GM21786 (cell line): ENCODE data around the gene ZNF214.

Experiments used
- ATAC-seq: cut with Tn5 transposase; IDR thresholded peaks from one replicate; pipeline ENCODE4 v1.9.1; 2021; ENCODE audit not compliant: unreplicated experiment

ZNF214 gene

DNA sequence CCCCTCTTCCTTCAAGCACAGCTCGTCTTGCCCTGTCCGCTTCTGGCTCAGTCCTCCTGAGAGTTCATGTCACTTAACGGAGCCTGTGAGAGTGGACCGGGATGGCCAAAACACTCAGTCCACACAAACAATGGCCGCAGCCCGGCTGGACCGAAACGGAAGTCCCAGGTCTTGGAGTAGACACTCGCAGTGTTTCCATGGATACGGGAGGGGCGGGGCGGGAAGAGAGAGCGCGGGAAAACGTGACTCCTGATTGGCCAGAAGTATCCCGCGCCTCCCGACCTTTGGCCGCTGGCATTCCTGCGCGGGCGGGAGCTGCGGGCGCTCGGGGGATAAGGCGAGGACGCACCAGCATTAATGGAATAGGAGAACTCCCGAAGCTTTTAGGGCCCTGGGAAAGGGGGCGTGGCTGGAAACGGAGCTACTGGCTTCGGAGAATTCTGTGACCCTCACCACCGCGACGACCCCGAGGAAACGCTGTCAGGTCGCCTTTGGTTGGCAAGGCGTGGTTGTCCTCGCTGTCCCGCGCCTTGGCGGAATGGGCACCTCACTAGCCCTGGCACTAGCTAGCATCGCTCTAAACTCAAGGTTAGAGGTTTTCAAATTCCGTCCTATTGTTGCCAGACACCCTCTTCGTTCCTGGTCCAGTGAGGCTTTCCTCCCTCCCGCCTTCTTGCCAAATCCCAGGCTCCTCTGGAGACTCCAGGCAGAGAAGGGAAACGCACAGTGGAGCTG is at the start of gene ZNF214, which contains the start of gene NLRP14:
Gene ZNF214 (minus strand): TSS at position 164 of the 735 bp plus-strand sequence. CDS start 17,511 bp downstream, outside the sequence.
Gene NLRP14 (plus strand): TSS at position 297 of the 735 bp plus-strand sequence. CDS start 18,108 bp downstream, outside the sequence.
- no peak for ATAC-seq

DNA sequence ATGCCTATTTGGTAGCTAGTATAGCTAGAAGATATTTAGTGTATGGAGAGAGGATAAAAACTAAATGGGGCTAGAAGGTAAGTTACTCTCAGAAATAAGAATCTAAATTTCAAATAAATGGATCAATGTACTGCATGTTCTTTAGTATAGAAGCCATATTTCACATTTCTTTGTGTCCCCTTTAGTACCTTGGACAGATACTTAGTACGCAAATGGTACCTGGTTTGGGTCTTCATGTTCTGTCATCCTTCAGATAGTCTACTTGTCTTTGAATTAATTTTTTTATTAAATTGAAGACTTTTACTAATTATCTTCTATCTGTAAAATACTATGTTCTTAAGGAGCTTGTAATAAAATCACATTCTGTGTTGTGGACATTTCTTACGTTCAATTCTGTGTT is 42.4 kb upstream of the ZNF214 start:
- no peak for ATAC-seq

DNA sequence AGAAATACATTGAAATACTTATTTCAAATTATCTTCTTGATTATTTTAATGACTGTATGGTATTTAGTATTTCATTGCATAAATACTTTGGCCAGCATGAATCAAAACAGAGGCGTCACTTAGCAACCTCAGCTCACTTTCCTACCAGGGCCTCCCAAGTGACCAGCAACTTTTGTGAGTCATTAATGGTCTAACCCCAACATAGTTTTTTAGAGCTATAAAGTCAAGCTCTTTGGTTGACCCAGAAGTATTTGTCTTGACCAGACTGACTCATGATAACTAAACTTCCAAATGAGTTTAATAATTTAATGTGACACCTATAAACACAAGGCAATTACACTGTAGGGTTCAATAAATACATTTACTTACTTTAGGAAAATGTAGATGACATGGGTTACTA is 40.7 kb upstream of the ZNF214 start:
- ATAC-seq = no peak

DNA sequence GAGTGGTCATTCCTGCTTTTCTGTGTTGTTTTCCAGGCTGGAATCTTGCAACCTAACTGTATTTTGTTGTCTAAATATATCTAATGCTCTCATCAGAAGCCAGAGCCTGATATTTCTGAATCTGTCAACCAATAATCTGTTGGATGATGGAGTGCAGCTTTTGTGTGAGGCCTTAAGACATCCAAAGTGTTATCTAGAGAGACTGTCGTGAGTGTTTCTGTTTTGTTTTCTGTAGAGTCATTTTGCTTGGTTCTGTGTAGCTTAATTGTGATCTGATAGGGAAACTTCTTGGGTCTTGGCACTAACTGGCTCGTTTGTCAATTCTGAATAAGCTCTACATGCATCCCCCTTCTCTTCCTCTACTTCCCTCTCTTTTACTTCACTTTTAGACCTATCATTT is 37.5 kb upstream of the ZNF214 start:
- ATAC-seq = no peak

DNA sequence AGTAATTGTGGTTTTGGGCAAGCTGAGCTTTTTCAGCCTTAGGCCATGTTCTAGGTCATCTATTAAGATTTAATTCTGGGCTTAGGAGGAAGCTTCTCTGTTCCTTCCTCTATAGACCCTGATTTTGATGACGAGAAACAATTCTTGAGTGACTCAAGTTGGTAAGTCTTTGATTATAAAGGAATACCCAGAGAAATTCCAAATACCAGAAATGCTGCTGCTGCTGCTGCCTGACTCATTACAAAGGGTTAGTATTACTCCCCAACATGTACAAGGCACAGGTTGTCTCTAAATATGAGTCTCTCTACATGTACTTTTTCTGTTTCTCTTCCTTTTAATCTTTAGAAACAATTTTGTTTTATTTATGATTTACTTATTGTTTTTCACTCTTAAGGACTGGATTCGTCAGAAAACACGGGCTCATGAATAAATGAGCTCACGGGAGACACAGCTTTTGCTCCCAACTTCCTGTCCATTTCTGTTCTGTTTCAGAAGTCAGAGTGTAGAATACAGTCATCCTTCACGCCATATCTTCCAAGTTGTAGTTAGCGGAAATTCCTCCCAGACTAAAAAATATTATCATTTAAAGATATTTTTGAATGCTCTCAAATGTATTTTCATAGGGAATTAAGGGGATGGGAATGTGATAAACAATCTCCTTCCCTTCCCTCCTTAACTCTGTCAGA is 36.8 kb upstream of the ZNF214 start:
- ATAC-seq = no peak

DNA sequence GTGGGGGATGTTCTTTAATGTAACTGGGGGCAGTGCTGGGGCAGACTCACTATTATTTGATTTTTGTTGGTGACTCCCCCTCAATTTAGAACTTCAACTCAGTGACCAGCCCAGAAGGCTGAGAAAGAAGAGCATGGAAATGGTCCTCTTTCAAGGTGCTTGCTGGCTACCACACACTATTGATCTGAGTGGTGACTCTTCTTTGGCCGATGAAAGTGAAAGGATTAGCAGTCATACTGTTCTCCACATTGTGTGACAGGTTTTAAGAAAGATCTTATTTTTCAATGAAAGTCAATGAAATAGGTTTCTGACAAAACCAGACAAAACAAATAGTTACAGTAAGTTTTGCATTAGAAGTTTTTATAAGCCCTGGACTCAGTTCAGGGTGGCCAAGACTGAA is 30.0 kb upstream of the ZNF214 start:
- ATAC-seq = no peak

DNA sequence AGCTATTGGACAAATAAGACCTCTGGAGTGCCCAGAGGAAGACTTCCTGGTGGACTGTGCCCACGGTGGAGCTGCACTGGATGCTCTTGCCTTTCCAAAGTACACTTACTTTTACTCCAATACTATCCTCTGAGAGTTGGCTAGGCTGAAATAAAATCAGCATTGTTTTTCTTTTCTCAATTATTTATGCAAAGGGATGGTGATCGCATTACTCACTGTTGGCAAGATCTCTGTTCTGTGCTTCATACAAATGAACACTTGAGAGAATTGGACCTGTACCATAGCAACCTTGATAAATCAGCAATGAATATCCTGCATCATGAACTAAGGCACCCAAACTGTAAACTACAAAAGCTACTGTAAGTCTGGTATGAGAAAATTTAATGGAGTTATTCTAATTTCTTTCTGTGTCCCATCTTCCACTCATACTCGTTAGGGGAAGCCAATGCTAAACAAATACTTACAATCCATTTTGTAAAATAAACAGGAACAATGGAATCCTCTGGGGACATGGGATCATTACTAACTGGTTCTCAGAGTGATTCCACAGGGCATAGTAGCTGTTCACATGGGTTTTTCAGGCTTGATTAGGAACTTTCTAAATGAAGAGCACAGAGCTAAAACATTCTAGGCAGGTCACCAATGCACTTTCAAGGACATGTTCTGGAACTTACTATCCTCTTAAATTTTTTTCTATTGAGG is 26.5 kb upstream of the ZNF214 start:
- no peak for ATAC-seq

DNA sequence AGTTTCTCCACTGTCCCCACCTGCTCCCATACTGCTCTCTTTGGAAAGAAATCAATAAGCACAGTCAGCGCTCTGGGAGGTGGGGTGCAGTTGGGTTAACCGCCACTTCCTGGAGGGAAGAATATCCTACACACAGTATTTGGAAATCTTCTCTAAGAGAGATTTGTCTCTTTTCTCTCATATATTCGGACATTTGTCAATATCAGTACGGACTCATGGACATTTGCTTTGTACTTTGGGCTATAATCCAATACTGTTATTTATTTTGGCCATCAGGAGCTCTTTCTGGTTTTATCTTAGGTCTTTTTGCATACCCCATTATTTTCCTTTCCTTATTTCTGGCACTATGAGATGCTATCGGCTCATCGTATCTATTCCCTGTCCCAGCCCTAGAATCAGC is 13.9 kb upstream of the ZNF214 start:
- no peak for ATAC-seq

DNA sequence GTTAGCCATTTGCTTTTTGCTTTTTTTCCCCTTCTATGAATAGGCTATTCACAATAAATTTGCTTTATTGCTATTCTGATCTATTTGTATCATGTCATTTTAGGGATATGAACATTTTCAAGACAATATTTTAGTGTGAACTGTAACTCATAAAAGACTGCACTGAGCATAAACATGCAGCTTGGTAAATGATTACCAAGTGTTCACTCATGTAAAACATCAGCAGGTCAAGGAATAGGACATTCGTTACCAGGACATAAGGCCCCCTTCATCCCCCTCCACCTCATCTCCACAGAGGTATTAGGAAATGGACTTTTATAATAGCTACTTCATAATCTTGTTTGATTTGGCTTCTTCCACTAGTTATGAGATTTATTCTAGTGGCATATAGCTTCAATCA is 12.5 kb upstream of the ZNF214 start:
- ATAC-seq = no peak

DNA sequence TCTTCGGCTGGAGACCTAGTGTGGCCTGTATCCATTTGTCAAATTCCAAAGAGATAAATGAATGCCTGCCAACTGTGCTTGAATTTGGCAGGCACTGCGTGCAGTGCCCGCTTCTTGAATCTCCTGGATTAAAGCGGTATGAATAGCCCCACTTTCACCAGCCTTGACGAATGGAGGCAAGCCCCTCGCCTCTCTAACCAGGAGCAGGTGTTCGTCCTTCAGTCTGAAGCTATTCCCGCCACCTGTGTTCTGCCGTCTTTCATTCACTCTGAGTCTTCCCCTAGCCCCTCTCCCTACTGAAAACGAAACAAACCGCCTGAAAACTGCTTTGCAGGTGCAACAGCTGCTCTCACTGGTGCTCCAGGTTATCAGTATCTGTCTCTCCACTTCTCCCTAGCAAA is 11.3 kb upstream of the ZNF214 start:
- ATAC-seq = no peak

DNA sequence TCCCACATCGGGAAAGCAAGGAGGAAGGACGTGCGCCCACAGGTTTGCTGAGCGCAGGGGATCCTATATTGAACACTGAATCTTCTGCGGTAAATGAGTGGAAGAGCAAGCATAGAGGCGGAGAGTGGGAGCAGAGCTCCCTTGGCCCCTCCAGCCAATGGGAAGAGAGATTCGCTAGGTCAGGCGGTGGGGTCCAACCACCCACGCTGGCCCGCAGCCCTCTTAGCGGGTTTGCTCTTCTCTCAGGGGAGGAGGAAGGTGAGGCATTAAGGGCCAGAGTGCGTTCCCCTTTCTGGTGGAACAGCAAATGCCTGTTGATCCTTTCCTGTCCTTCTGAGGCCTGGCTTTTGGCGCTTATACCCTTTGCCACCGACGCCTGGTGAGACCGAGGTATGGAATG is 10.7 kb upstream of the ZNF214 start:
- no peak for ATAC-seq

DNA sequence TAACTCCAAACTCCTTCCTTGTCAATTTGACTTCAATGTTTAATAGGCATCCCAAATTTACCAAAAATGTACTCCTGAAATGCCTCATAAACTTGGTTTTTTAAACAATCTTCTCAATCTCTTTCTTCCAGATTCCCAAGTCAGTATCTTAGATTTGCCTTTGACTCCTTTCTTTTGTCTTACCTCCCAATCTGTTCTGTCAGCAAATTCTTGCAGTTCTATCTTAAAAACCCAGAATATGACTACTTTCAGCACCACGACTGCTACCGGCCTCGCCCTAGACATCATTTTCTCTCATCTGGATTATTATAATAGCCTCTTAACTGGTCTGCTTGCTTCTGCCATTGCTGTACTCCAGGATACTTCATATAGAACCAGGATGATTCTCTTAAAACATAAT is 8.0 kb upstream of the ZNF214 start:
- no peak for ATAC-seq

DNA sequence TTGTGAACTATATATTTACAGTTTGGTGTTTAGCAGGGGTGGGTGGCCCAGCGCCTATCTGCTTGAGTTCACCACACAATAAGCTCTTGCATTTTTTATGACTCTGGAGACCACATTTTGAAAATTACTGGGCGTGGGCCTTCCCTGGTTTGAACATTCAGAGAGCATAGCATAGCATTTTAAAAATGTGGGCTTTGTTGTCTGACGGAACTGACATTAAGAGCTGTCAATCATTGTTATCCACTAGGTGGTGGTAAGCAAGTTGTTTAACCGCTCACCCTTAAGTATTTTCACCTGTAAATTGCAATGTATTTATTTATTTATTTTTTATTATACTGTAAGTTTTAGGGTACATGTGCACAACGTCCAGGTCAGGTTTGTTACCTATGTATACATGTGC is 1.2 kb upstream of the ZNF214 start:
- ATAC-seq = no peak

DNA sequence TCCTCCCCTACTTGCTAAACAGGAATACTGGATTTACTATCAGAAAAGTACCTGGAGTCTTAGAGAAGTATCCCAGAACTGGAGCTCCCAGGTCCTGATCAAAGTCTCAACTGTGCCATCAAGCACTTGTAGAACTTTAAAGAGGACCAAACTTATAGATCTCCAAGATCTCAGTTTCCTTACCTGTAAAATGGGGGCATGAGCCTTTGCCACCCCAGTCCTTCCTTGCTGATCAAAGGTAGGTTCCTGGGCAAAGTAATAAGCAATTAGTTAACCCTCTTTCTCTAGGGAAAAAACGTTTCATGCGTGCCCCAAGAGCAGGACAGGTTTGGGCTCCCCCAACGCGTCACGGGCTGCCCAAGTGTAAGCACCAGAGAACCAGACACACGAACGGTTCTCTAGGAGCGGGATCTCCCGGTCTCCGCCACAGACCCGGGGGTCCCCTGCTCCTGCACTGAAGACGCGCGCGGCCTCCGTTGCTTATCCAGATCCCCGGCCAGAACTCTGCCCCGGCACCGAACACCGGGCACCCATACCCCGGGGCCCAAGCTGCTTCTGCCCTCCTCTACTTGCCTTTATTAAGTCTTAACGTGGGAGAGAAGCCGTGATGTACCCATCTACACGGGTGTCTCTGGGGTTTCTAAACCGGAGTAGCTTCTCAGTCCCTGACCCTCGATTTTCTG is 505 bp downstream of the ZNF214 start:
- ATAC-seq = no peak

DNA sequence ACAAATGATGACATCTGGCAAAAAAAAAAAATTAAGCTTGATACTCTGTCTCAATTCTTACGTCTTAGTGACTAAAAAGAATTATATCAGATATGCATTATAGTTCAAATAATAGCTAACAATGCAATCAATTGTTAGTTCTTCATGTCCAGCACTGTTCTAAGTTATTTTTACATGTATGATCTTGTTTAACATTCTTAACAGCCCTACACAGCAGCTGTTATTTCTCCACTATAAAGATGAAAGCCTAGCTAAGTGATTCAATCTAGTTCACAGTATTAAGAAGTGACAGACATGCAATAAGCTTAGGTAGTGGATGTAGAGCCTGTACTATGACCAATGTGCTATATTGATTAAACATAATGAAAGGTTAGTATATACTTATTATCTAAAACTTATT is 4.1 kb downstream of the ZNF214 start:
- no peak for ATAC-seq

DNA sequence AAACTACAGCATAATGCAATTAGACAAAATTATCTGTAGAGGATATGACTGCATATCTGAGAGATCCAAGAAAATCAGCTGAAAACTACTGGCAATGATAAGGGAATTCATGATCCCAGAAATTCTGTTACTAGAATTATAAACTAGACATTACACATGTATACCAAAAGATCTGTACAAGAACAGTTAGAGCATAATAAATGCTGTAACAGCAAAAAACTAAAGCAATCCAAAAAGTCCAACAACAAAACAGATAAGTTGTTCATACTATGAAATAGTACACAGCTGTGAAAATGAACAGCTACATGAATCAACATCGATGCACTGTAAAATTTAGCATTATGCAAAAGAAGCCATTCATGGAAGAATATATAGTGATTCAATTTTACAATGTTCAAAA is 6.0 kb downstream of the ZNF214 start:
- no peak for ATAC-seq

DNA sequence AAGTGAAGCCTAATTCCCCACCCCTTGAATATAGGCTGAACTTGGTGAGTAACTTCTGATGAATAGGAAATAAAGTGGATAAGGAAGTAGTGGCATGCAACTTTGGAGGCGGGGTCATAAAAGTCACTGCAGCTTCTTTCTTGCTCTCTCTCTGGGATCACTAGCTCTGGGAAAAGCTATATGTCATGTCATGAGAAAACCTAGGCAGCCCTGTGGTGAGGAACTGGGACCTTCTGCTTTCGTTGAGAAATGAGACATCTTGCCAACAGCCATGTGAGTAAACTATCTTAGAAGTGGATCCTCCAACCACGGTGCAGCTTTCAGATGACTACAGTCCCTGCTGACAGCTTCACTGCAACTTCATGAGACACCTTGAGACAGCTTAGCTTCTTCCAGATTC is 15.7 kb downstream of the ZNF214 start:
- ATAC-seq = no peak

DNA sequence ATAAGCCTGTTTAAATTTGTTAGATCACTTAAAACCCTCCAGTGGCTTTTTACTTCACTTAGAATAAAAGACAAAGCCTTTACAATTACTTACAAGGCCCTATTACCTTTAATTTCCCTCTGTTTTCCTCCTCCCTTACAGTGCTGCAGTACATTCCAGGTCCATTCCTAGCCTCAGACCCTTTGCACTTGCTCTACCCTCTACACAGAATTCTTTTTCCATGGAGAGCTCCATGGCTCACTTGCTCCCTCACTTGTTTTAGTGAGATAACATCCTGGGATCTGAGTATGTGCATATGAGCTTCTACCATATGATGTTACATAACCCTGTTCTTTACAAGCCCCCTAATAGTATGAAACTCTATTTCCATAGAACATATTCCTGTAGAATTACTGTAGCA is 24.4 kb downstream of the ZNF214 start:
- no peak for ATAC-seq

DNA sequence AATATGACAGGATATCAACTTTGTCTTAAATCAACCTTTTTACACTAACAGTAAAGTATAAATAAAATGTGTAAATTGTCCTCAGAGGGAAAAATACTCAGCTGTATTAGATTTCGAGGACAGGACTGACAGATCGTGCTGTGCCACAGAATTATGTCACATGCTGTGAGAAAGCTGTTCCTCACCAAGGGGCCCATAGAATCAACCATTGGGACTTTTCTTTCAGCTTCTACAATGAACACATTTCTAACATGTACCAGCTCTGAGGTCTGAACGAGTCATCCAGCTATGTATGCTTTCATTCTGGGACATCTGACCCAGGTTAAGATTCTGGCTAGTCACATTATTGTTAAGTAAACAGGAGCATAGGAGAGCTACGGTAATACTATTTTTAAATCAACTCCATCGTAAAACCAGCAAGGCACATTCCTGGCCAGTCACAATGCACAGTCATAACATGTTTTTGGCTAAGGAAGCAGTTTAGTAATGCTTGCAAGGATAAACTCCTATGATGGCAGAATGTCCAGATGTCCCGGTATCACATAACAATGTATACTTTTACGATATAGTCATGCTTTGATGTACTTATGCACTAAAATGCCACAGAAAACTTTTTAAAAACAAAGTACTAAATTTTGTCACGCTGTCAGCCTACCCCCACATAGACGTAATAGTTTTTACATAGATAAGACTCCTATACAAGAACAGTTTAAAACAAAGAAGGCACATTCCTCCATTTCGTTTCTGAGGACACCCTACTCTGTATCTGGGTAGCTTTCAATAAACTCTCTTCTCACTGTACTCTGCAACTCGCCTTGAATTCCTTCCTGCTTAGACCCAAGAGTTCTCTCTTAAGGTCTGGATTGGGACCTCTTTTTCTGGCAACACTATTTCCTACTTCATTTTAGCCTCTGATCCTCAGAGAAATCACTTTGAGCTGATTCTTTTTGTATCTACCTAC is 27.4 kb downstream of the ZNF214 start:
- ATAC-seq = no peak

DNA sequence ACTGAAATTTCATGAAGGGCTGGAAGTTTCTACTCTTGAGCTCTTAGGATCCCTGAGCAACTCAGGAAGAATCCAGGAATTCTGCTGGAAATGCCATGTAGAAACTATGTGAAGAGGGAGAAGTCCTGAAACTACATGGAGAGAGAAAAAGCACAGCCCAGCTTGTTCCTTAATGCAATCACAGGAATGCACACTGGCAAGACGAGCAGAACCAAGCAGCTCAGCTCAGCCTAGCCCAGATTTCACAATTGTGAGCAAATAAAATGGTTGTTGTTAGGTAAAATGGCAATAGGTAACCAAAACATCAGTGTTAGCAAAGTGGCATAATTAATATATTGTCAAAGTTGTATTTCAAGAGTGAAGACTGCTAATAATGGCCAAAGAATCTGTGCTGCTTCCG is 28.1 kb downstream of the ZNF214 start:
- no peak for ATAC-seq
